Fibroblast of pulmonary artery (primary cell): ENCODE data around the gene SELENOK.

Source experiments
- DNase-seq: peaks from one replicate; pipeline ENCODE4 v3.0.0-alpha.2; 2010; ENCODE audit warnings: low read depth
- H3K4me3 ChIP-seq: replicated peaks from 2 replicates; pipeline ENCODE4 v1.5.1; 2011; ENCODE audit warnings: low read depth, mild to moderate bottlenecking, control low read depth, low read length, moderate library complexity
- TF ChIP-seq, protein P1 (sequence below): IDR thresholded peaks from 2 replicates; pipeline ENCODE4 v1.5.1; 2011; ENCODE audit warnings: mild to moderate bottlenecking, control low read depth, low read length, inconsistent platforms; ENCODE audit errors: missing control alignments

Gene SELENOK

DNA sequence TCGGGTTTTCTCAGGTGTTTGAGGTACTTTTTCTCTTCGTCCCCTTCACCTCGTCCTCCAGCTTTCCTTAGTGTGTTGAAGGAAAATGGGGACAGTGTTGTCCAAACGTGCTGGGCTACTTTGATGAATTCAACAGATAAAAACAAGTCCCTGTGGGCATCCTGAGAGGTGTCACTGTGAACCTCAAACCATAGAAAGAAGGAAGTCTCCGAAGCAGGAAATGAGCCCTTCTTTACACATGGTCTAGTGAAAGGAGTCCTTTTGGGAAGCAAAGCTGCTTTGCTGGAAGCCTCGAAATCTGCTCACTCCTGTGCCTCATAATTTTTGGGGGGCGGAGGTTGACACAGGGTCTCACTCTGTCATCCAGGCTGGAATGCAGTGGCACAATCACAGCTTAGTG lies 34.7 kb downstream of the SELENOK start:
- TF ChIP-seq, protein P1, sequence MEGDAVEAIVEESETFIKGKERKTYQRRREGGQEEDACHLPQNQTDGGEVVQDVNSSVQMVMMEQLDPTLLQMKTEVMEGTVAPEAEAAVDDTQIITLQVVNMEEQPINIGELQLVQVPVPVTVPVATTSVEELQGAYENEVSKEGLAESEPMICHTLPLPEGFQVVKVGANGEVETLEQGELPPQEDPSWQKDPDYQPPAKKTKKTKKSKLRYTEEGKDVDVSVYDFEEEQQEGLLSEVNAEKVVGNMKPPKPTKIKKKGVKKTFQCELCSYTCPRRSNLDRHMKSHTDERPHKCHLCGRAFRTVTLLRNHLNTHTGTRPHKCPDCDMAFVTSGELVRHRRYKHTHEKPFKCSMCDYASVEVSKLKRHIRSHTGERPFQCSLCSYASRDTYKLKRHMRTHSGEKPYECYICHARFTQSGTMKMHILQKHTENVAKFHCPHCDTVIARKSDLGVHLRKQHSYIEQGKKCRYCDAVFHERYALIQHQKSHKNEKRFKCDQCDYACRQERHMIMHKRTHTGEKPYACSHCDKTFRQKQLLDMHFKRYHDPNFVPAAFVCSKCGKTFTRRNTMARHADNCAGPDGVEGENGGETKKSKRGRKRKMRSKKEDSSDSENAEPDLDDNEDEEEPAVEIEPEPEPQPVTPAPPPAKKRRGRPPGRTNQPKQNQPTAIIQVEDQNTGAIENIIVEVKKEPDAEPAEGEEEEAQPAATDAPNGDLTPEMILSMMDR: no peak
- no peak overlapping the region for H3K4me3 ChIP-seq
- DNase-seq: no peak

DNA sequence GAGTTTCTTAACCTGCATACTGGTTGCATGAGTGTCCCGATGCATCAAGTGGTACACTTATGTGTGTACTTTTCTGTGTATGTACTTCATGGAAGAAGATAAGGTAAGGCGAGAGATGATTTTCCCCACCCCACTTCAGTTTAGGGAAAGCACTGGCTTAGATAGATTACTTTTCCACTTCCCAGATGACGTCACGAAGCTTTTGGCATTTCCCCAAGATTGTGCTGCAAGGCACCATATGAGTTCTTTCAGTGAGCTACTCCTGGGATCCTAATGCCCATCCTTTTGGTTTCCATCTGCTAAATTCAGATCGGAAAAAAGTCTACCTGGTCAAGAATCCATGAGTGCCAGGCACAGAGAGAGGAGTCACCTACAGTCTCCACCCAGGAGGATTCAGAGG lies 40.8 kb downstream of the SELENOK start:
- TF ChIP-seq, protein P1: no peak
- H3K4me3 ChIP-seq: no peak overlapping the region
- DNase-seq: peak; percentile 70

DNA sequence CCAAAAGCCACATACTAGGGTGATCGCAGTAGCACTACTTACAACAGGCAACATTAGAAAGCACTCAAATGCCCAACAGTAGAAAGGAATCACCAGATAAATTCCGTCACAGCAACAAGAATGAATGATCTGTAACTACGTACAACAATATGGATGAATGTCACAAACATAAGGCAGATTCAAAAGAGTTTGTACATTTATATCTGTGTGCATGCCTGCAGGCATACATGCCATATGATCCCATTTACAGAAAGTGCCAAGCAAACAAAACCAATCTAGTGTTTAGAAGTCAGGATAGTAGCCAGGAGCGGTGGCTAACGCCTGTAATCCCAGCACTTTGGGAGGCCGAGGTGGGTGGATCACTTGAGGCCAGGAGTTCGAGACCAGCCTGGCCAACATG lies 41.7 kb downstream of the SELENOK start:
- TF ChIP-seq, protein P1: no peak
- DNase-seq: no peak
- no peak overlapping the region for H3K4me3 ChIP-seq

DNA sequence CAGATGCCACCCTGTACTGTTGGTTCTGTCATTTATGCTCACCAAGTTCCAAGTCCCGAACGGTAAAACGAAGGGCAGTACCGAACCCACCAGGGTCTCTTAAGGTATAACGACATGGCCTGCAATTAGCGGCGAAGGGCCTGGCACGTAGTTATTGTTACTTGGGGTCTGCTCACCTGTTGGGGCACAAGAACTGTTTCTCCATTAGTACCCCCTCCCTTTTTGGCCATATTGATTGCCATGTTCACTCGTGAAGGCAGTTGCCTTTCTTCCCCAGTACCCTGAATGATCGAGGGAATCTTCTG lies 44.9 kb downstream of the SELENOK start:
- no peak overlapping the region for H3K4me3 ChIP-seq
- TF ChIP-seq, protein P1: no peak
- DNase-seq: no peak

DNA sequence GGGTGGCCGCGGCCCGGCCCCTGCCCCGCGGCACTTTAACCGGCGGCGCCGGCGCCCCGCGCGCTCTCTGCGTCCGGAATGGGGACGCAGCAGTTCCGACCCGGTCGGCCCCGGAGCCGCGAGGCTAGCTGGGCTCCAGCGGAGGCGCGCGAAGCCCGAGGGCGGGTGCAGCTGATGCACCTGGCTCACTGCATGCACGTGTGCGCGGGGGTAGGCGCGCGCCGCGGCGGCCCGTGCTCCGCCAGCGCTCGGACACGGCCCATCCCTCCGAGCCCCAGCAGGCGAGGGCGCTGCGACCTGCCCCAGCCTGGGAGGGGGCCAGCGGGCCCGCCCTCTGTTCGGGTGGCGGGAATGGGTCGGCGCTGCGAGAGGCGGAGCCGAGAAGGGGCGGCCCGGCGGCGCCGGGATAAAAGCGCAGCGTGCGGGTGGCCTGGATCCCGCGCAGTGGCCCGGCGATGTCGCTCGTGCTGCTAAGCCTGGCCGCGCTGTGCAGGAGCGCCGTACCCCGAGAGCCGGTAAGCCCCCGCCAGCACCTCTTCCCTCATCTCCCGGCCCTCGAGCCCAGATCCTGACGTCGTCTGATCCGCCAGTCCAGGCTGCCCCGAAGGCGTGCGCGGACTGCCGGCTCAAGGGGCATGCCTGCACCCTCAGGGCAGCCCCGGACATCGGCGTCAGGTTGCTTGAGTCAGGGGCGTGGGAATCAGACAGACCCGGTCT lies 45.4 kb downstream of the SELENOK start, which contains the start of the genes CHDH and IL17RB:
Gene CHDH, minus strand, starts transcription at position 286 of the 717 bp plus-strand sequence. CDS start 22,411 bp downstream, outside the sequence.
Gene IL17RB, plus strand, starts transcription at position 435 of the 717 bp plus-strand sequence. Its CDS starts 21 bp downstream, at position 456.
- no peak for DNase-seq

DNA sequence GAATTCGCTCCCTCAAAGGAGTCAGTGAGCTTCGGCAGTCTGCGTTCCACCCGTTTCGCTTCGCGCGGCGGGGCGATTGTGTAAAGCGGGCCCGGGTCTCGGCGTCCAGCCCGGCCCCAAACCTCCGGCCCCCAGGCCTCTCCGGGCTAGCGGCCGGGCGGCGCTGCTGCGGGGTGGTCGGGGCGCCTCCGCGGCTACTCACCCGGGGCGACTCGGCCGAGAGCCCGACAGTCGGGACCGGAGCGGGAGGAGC lies 45.9 kb downstream of the SELENOK start:
- TF ChIP-seq, protein P1: no peak
- no peak for DNase-seq
- H3K4me3 ChIP-seq: peak overlapping the region; percentile 47

More for the DNA sequence above, 45.4 kb downstream of the SELENOK start, which contains the start of the genes CHDH and IL17RB:
- TF ChIP-seq, protein P1: no peak
- H3K4me3 ChIP-seq: peak within 1 kb of the TSS; percentile 47
